Aorta (tissue), 5 donors: ENCODE measurements around the gene IFNL3. TPM values are rescaled to one million over a fixed set of nuclear protein-coding genes. Genes with fewer than 3 reads are reported as not detected.

Source experiments
- ATAC-seq: fragments of 200-7000 bp; cut with Tn5 transposase; one replicate; pipeline ENCODE4 v1.9.1; 2022; ENCODE audit warnings: moderate library complexity; ENCODE audit not compliant: low FRiP score
- DNase-seq, 2 donors: peaks; one replicate each; pipeline ENCODE4 v3.0.0-alpha.2; 2020
- H3K27ac ChIP-seq, 2 donors: one replicate each; pipeline ENCODE4 v1.5.1; 2013; ENCODE audit warnings: low read length in 2 of 2, mild to moderate bottlenecking in 2 of 2, moderate library complexity in 2 of 2, control low read depth in 1 of 2, inconsistent platforms in 1 of 2, low read depth in 1 of 2
- H3K27me3 ChIP-seq, 2 donors: one replicate each; pipeline ENCODE4 v1.6.1; 2013; ENCODE audit warnings: control low read depth in 1 of 2, low read length in 1 of 2, mild to moderate bottlenecking in 1 of 2, moderate library complexity in 1 of 2; ENCODE audit not compliant: insufficient read depth in 2 of 2, control insufficient read depth in 1 of 2
- H3K36me3 ChIP-seq, 2 donors: one replicate each; pipeline ENCODE4 v1.6.1; 2013; ENCODE audit warnings: control low read depth in 1 of 2, low read length in 1 of 2, mild to moderate bottlenecking in 1 of 2; ENCODE audit not compliant: insufficient read depth in 2 of 2, control insufficient read depth in 1 of 2
- H3K4me1 ChIP-seq, 2 donors: one replicate each; pipeline ENCODE4 v1.6.1; 2013; ENCODE audit warnings: low read length in 2 of 2, control low read depth in 1 of 2, mild to moderate bottlenecking in 1 of 2, moderate library complexity in 1 of 2; ENCODE audit not compliant: insufficient read depth in 2 of 2, control insufficient read depth in 1 of 2
- H3K4me3 ChIP-seq, 2 donors: one replicate each; pipeline ENCODE4 v1.5.1; 2013; ENCODE audit warnings: low read length in 2 of 2, control low read depth in 1 of 2, mild to moderate bottlenecking in 1 of 2
- H3K9me3 ChIP-seq: one replicate; pipeline ENCODE4 v1.6.1; 2013; ENCODE audit warnings: mild to moderate bottlenecking, low read length; ENCODE audit not compliant: control insufficient read depth
- WGBS, 2 donors: extraction: QIAGEN DNeasy Blood & Tissue Kit; methylation state at CpG; one replicate each; pipeline ENCODE4 v1.1.7; 2013; 5-methylcytosine and 5-hydroxymethylcytosine counted together
- intact Hi-C, 2 donors: fragments of 100-400 bp; cut with DNase I; formaldehyde crosslinking; loops; one replicate each; pipeline versions ENCODE4 v1.14.2 to v1.15.0; 2022
- polyA plus RNA-seq, 2 donors: library from polyadenylated mRNA; stranded (reverse); fragments of 200-250 nt; gene quantifications; one replicate each; pipeline ENCODE4 v1.2.3, GENCODE V29; 2013
- total RNA-seq, 2 donors: library from RNA; stranded (reverse); fragmentation: NEBNext Ultra II Directional; extraction: Animal tissue kit (Norgen Biotek cat#: 25700); gene quantifications; one replicate each; pipeline ENCODE4 v1.2.1, GENCODE V29; 2021
- donor health status: healthy with polysubstance abuse.
- donor health status: Bipolar disorder and iron deficiency.
- donor health status: DM: no; HTN: no; CAD: no.
- donor health status: DM: no; HTN: no; CAD: no.
- donor health status: DM: yes; HTN: yes; CAD: no.

The IFNL3 gene
- total and polyA plus RNA-seq, 4 donors: not detected

- Histone ChIP-seq H3K36me3 (no peaks in the 10 kb centered on the region), H3K27me3 (no peaks in the 10 kb centered on the region), H3K4me3 (no peak overlapping the region), H3K27ac (no peak overlapping the region), H3K9me3 (no peaks in the 10 kb centered on the region), H3K4me1 (no peaks in the 10 kb centered on the region)
- no peak for ATAC-seq
- no peak for DNase-seq
- 93 to 100% methylated on average over 1 of the region's 1 CpG for WGBS, 2 donors
- intact Hi-C loops: no loop called here
Measured at GRCh38 chr19:39202998-39203355, 41.8 kb downstream of the IFNL3 start.

DNA sequence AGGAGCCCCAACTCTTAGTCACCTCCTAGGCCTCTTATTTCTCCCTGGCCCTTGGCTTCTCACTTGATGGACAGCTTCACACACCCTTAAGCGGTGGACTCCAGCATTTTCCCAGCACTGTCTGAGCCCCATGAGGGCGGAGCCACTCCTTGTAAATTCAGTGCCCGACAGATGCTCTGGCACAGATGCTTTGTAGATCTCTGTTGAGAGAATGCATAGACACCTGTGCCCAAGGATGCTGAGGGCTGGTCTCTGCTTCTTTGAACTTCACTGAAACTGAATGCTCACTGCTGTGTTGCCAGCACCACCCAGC lies 44.0 kb downstream of the IFNL3 start:
- no peak for DNase-seq
- no peak for ATAC-seq
- Histone ChIP-seq H3K4me1 (no peaks in the 10 kb centered on the region), H3K36me3 (no peaks in the 10 kb centered on the region), H3K27me3 (no peaks in the 10 kb centered on the region), H3K4me3 (no peak overlapping the region), H3K9me3 (no peaks in the 10 kb centered on the region), H3K27ac (no peak overlapping the region)
- intact Hi-C loops: no loop called here
- WGBS, 2 donors: 81 to 86% methylated on average over 3 of the region's 3 CpGs

DNA sequence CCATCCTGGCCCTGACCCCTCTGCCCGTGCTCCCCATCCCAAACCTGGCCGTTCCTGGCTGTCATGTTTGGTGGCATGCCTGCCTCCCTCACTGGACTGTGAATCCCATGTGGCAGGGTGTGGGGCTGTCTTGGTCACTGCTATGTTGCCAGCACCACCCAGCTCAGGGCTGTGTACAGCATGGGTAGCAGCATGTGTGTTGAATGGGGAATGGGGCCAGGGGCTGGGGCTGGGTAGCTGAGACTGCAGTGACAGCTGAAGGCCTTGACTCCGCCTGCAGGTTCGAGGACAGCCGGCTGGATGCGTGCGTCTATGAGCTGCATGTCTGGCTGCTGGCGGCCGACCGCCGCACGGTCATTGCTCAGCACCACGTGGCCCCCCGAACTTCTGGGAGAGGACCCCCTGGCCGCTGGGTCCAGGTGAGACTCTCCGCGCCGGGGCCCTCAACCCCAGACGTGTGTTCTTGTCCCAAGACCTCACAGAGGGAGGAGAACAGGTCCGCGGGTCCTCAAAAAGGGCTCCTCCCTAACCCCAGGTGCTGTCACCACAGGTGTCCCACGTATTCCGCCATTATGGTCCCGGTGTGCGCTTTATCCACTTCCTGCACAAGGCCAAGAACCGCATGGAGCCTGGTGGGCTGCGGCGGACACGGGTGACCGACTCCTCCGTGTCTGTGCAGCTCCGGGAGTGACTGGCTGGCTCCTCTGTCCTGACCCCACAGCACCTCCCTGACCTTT lies 44.6 kb downstream of the IFNL3 start:
- Histone ChIP-seq H3K27ac (no peak overlapping the region), H3K36me3 (no peaks in the 10 kb centered on the region), H3K9me3 (no peaks in the 10 kb centered on the region), H3K27me3 (no peaks in the 10 kb centered on the region), H3K4me3 (no peak overlapping the region), H3K4me1 (no peaks in the 10 kb centered on the region)
- 85 to 88% methylated on average over 30 to 32 of the region's 32 CpGs for WGBS, 2 donors
- intact Hi-C loops: no loop called here
- DNase-seq (no peak), ATAC-seq (no peak)

DNA sequence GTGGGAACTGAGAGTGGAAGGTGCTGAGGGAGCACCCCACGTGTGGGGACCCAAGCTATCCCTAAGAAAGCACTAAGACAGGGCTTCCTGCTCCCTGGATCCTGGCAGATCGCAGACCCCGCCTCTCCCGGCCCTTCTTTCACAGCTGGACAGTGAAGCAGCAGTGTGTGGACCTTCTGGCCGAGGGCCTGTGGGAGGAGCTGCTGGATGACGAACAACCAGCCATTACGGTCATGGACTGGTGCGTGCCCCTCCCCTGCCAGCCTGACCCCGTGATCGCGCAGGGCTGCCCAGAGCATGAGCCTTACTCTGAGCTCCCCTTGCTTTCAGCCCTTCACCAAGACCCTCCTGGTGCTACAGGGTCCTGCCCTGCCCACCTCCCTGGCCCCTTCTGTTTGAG lies 45.8 kb downstream of the IFNL3 start:
- H3K27me3 ChIP-seq: no peaks in the 10 kb centered on the region
- H3K9me3 ChIP-seq: no peaks in the 10 kb centered on the region
- WGBS, 2 donors: 25 to 27% methylated on average over 11 of the region's 11 CpGs
- no peak overlapping the region for H3K4me3 ChIP-seq
- no peak for DNase-seq
- no peaks in the 10 kb centered on the region for H3K4me1 ChIP-seq
- peak; percentile 43 for ATAC-seq
- intact Hi-C loops: no loop called here
- H3K27ac ChIP-seq: no peak overlapping the region
- H3K36me3 ChIP-seq: no peaks in the 10 kb centered on the region

GRCh38 chr19:39197808-39198207 lies 47.0 kb downstream of the IFNL3 start:
- intact Hi-C loops: no loop called here
- ATAC-seq (no peak), DNase-seq (no peak)
- H3K9me3 ChIP-seq: no peaks in the 10 kb centered on the region
- H3K4me3 ChIP-seq: no peak overlapping the region
- no peak overlapping the region for H3K27ac ChIP-seq
- 40 to 57% methylated on average over 5 of the region's 5 CpGs for WGBS, 2 donors
- H3K27me3 ChIP-seq: no peaks in the 10 kb centered on the region
- no peaks in the 10 kb centered on the region for H3K4me1 ChIP-seq
- H3K36me3 ChIP-seq: no peaks in the 10 kb centered on the region

DNA sequence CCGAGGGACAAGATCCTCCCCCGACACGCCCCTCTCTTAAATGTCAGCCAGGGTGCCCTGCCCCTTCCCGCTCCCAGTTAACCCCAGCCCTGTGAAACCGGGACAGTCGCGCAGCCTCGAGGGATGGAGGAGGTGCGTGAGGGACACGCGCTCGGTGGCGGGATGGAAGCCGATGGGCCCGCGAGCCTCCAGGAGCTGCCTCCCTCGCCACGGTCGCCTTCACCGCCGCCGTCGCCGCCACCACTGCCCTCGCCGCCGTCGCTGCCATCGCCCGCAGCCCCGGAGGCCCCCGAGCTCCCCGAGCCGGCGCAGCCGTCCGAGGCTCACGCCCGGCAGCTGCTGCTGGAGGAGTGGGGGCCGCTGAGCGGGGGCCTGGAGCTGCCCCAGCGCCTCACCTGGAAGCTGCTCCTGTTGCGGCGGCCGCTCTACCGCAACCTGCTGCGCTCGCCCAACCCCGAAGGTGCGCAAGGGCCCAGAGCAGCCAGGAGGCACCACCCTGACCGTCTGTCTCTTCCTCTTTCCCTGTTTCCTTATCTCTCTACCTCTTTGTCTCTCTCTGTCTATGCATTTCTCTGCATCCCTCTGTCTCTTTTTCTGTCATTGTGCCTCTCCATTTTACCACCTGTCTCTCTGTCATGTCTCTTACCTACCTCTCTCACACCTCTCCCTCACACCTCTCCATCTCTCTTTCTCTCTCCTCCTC lies 47.8 kb downstream of the IFNL3 start, which contains the start of gene NCCRP1:
TSS of gene NCCRP1 (plus strand) at position 105 of the 703 bp plus-strand sequence. CDS start at position 124, 19 bp downstream.
- intact Hi-C loops: no loop called here
- Histone ChIP-seq H3K9me3 (no peaks in the 10 kb centered on the region), H3K4me1 (no peaks in the 10 kb centered on the region), H3K4me3 (no peak within 1 kb of the TSS), H3K36me3 (no peaks in the 10 kb centered on the region), H3K27me3 (no peaks in the 10 kb centered on the region), H3K27ac (no peak within 1 kb of the TSS)
- no peak for ATAC-seq
- 2% methylated on average over 34 to 51 of the region's 51 CpGs for WGBS, 2 donors
- DNase-seq: no peak

GRCh38 chr19:39196320-39196719 lies 48.5 kb downstream of the IFNL3 start:
- DNase-seq (no peak), ATAC-seq (no peak)
- intact Hi-C loops: no loop called here
- H3K36me3 ChIP-seq: no peaks in the 10 kb centered on the region
- H3K27ac ChIP-seq: no peak overlapping the region
- H3K4me1 ChIP-seq: no peaks in the 10 kb centered on the region
- H3K4me3 ChIP-seq: no peak overlapping the region
- H3K27me3 ChIP-seq: no peaks in the 10 kb centered on the region
- 9 to 11% methylated on average over 7 of the region's 7 CpGs for WGBS, 2 donors
- H3K9me3 ChIP-seq: no peaks in the 10 kb centered on the region

GRCh38 chr19:39195755-39196154 lies 49.1 kb downstream of the IFNL3 start:
- intact Hi-C loops: no loop called here
- Histone ChIP-seq H3K36me3 (no peaks in the 10 kb centered on the region), H3K4me1 (no peaks in the 10 kb centered on the region), H3K27me3 (no peaks in the 10 kb centered on the region), H3K4me3 (no peak overlapping the region), H3K9me3 (no peaks in the 10 kb centered on the region), H3K27ac (no peak overlapping the region)
- DNase-seq (no peak), ATAC-seq (no peak)
- 47 to 58% methylated on average over 9 of the region's 9 CpGs for WGBS, 2 donors
